GM18867 (cell line): ENCODE results near the gene TMEM38B.

ENCODE experiments used
- ATAC-seq: cut with Tn5 transposase; IDR thresholded peaks from one replicate; pipeline ENCODE4 v1.9.1; 2021; ENCODE audit warnings: mild to moderate bottlenecking, moderate library complexity; ENCODE audit not compliant: unreplicated experiment

TMEM38B gene

DNA sequence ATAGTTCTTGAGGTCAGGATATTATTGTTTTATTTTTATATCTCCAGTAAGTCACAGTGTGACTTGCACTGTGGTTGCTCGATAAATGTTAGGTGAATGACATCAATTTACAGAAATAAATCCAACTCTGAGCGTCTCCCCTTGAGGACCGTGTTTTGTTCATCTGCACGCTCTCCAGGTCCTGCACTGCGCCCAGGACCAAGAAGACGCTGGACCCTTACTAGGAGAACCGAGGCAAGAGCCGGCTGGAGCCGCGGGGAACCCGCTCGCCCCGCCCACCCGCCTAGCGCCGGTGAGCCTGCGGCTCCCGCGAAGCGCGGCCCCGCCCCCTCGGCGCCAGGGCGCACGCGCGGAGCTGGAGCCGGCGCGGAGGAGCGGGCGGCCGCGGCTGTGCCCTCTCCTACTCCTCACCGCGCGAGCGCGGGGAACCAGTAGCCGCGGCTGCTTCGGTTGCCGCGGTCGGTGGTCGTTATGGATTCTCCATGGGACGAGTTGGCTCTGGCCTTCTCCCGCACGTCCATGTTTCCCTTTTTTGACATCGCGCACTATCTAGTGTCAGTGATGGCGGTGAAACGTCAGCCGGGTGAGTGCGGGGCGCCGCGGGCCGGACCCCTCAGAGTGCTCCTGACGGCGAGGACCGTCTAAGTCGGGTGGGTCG lies at the start of gene TMEM38B:
Gene TMEM38B, plus strand, starts transcription at position 352 of the 658 bp plus-strand sequence. Its CDS starts 120 bp downstream, at position 472.
- peak; percentile 78 for ATAC-seq

DNA sequence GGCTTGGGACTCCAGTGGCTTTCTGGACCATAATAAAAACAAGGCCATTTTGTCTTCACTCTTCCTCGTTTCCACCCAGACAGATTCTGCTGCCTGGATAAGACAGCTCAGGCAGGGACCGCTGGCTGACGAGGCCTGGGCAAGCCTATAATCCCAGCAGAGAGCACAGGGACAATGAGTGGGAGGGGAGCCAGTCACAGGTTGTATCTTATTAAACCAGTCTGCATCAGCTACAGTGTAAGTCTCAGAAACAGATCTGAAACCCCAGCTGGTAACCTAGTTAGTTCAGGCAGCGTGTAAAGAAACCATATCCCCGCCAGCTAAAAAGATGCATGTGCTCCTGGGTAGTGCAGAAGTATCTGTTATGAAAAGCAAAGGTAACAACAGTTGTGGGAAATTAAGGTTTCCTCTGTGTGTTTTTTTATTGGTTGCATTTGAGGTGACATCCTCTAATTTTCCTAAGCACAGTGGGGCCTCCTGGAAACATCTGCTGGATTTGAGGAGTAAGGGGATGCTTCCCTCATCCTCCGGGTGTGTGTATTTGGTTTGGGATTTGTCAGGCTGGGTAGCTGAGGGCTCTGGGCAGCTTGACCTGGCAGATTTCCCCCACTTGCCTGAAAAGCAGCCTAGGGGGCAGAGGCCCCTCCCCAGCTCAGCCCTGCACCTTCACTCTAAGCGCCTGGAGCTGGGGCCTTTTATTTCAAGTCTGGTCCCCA lies 47.3 kb upstream of the TMEM38B start:
- no peak for ATAC-seq

- no peak for ATAC-seq
These were observed 46.6 kb upstream of the TMEM38B start for GRCh38 chr9:105647595-105648349.

DNA sequence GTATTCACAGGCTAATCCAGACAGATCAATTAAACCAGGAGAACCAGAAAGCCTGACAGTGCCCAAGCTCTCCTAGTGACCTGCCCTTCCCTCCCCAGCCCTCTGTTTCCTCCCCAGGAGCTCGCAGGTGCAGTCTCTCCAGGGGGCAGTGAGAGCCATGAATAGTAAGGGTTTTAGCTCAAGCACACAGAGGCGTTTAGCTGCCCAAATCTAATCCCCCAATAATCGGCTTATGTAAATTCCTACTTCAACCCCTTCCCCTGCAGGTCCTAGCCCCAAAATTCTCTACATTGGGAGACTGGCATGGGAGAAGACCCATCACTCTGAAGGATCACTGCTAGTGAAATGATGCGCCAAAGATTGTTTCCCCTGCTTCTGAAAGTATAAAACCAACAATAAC lies 42.5 kb upstream of the TMEM38B start:
- no peak for ATAC-seq

- ATAC-seq: peak; percentile 76
These were observed 38.0 kb upstream of the TMEM38B start for GRCh38 chr9:105656131-105656921.

GRCh38 chr9:105658351-105658750 lies 36.0 kb upstream of the TMEM38B start:
- no peak for ATAC-seq

GRCh38 chr9:105661011-105661410 lies 33.3 kb upstream of the TMEM38B start:
- no peak for ATAC-seq

- peak; percentile 97 for ATAC-seq
These were observed 31.9 kb upstream of the TMEM38B start, which contains the start of gene TAL2 for GRCh38 chr9:105662184-105663104. Gene TAL2, plus strand, starts transcription at chr9:105662457. Its CDS starts 40 bp downstream, at chr9:105662497.

- ATAC-seq: no peak
These were observed 30.4 kb upstream of the TMEM38B start for GRCh38 chr9:105663914-105664313.

- ATAC-seq: no peak
These were observed 26.5 kb upstream of the TMEM38B start for GRCh38 chr9:105667867-105668266.

- ATAC-seq: no peak
These were observed 24.0 kb upstream of the TMEM38B start for GRCh38 chr9:105670315-105670714.

- ATAC-seq: no peak
These were observed 23.6 kb upstream of the TMEM38B start for GRCh38 chr9:105670775-105671174.

DNA sequence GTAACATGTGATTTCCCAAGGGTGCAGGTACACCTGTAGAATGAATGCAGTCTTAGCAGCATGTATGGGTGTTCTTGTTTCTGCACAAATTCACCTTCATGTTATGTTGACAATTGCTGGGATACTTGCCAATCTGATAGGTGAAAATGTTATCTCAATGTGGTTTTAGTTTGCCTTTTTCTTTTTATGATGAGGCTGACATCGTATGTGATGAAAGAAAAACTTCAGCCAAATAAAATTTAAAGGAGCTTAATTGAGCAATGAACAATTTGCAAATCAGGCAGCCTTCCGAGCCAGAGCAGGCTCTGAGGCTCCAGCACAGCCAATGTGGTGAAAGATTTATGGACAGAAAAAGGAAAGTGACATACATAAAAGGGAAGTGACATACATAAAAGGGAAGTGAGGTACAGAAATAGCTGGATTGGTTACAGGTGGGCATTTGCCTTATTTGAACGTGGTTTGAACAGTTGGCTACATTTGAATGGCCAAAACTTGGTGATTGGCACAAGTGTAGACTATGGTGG lies 21.6 kb upstream of the TMEM38B start:
- ATAC-seq: peak; percentile 70

DNA sequence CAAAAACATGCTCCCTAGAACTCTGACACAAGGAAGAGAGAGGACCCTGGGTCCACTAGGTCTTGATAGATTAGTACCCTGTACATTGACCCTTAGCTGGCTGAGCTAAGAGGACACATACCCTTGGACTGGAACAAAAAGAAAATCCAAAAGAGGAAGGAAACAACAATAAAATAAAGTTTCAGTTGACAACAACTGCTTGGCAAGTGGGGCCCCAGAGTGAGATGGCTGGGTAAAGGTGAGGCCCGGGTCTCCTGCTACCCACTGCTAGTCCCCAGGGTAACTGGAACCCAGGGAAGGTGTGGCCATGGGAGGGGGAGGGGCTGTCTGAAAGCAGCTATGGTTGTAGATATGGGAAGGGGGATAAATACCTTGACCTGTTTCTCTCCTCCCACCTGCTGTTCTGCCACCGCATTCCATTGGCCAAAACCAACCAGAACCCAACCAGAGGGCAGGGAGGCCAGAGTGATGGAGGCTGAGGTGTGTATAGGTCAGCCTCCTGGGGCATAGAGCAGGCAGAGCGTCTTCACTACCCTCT lies 20.4 kb upstream of the TMEM38B start:
- no peak for ATAC-seq

DNA sequence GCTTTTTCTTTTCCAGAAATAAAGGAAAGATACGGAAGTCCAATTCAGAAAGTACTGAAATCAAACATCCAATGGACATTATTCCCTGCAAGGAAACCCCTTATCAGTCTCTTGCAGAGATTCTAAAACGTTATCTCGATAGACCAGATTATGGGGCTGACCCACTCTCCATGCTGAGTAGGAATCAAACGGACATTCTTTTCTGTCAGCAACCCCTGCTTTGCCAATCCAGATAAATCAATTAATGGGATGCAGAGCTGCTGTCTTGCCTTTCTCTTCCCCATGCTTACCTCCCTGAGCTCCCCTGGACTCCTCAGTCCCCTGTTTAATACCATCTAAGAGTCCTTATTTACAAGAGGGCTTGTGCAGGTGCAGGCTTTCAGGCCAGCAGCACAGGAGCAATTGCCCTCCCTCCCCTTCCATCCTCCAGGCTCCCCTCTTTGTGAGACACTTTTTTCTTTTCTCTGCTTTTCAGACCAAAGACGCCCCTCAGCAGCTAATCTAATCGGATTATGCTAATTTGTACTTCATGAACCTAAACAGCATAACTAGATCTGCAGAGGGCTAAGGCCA lies 17.9 kb upstream of the TMEM38B start:
- ATAC-seq: no peak

GRCh38 chr9:105678163-105678562 lies 16.2 kb upstream of the TMEM38B start:
- no peak for ATAC-seq

- ATAC-seq: no peak
These were observed 15.6 kb upstream of the TMEM38B start for GRCh38 chr9:105678781-105679180.

DNA sequence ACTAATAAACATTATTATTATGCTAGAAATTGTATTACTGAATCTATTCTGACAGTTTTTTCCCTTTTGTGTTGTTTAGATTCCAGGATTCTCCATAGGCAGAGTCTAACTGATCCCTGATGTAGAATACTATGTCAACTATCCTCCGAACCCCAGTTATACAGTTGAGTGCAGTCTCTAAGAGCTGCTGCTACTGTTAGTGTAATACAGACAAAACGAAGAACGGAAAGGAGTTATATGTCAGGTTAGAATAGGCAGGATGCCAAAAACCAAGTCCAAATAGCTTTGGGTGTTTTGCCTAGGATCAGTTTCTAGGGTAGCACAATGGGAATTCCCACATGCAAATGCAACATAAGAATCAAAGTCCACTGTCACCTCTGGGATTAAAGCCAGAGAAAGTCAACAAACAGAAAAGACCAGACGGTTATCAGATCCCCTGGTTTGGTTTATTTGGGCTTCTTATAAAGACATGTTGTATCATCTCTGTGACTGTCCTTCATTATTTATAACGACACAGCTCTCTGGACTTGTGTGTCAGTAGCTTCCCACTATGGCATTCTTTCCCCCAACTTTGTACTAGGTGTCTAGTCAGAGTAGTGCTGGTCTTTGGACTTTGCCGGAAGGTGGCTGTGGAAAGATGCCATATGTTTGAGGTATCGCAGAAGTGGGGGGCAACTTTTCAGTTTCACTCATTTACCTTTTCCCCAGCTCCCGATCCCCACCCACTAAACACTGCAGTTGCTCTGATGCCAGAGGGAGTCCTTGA lies 14.9 kb upstream of the TMEM38B start:
- no peak for ATAC-seq
